HEK293 (cell line): Measurements from ENCODE around the gene CIAO2B.
A peak's percentile ranks its signal among the peaks of the same experiment; 100 is the strongest.

Source experiments
- BCL11B ChIP-seq: fragments of 450-650 bp; formaldehyde crosslinking; IDR thresholded peaks from 2 replicates; pipeline ENCODE4 v1.5.1; 2016; ENCODE audit warnings: low read depth, missing biosample characterization, missing genetic modification characterization
- HIC1 ChIP-seq: fragments of 450-650 bp; formaldehyde crosslinking; IDR thresholded peaks from 2 replicates; pipeline ENCODE4 v1.5.1; 2016; ENCODE audit warnings: missing biosample characterization, missing genetic modification characterization
- HOXA7 ChIP-seq: sonication (generic); formaldehyde crosslinking; IDR thresholded peaks from 2 replicates; pipeline ENCODE4 v1.8.1; 2022; ENCODE audit warnings: missing genetic modification reagents, borderline replicate concordance
- KLF10 ChIP-seq: fragments of 450-650 bp; IDR thresholded peaks from 2 replicates; pipeline ENCODE4 v1.5.1; 2018; ENCODE audit warnings: missing biosample characterization, mild to moderate bottlenecking, missing genetic modification characterization
- KLF17 ChIP-seq: fragments of 450-650 bp; formaldehyde crosslinking; IDR thresholded peaks from 2 replicates; pipeline ENCODE4 v1.5.1; 2016; ENCODE audit warnings: missing biosample characterization, missing genetic modification characterization
- SCRT1 ChIP-seq: fragments of 450-650 bp; formaldehyde crosslinking; IDR thresholded peaks from 2 replicates; pipeline ENCODE4 v1.5.1; 2016; ENCODE audit warnings: missing biosample characterization, missing genetic modification characterization, borderline replicate concordance
- SP7 ChIP-seq: fragments of 450-650 bp; formaldehyde crosslinking; IDR thresholded peaks from 2 replicates; pipeline ENCODE4 v1.5.1; 2016; ENCODE audit warnings: missing biosample characterization, missing genetic modification characterization
- TSHZ1 ChIP-seq: fragments of 450-650 bp; formaldehyde crosslinking; IDR thresholded peaks from 2 replicates; pipeline ENCODE4 v1.5.1; 2016; ENCODE audit warnings: missing biosample characterization, missing genetic modification characterization, borderline replicate concordance
- ZBTB11 ChIP-seq: fragments of 450-650 bp; formaldehyde crosslinking; conservative IDR thresholded peaks from 2 replicates; pipeline ENCODE4 v1.5.1; 2016; ENCODE audit warnings: low read depth, missing biosample characterization, missing genetic modification characterization
- ZBTB7A ChIP-seq: fragments of 450-650 bp; formaldehyde crosslinking; IDR thresholded peaks from 2 replicates; pipeline ENCODE4 v1.5.1; 2016; ENCODE audit warnings: low read depth, missing biosample characterization, missing genetic modification characterization
- ZFP3 ChIP-seq: fragments of 450-650 bp; formaldehyde crosslinking; IDR thresholded peaks from 2 replicates; pipeline ENCODE4 v1.5.1; 2016; ENCODE audit warnings: low read depth, missing biosample characterization, missing genetic modification characterization
- ZNF112 ChIP-seq: fragments of 450-650 bp; formaldehyde crosslinking; IDR thresholded peaks from 2 replicates; pipeline ENCODE4 v1.5.0; 2017; ENCODE audit warnings: missing biosample characterization, missing genetic modification characterization
- ZNF121 ChIP-seq: fragments of 450-650 bp; formaldehyde crosslinking; IDR thresholded peaks from 2 replicates; pipeline ENCODE4 v1.5.1; 2016; ENCODE audit warnings: missing biosample characterization, missing genetic modification characterization
- ZNF157 ChIP-seq: fragments of 450-650 bp; formaldehyde crosslinking; IDR thresholded peaks from 2 replicates; pipeline ENCODE4 v1.5.1; 2016; ENCODE audit warnings: missing biosample characterization, missing genetic modification characterization
- ZNF274 ChIP-seq, 2 experiments: fragments of 200-500 bp in 1 of 2; fragments of 450-650 bp in 1 of 2; sonication (Bioruptor generic) in 1 of 2; formaldehyde crosslinking in 1 of 2; IDR thresholded peaks; 2 replicates each; pipeline versions ENCODE4 v1.5.1 to v1.6.1; 2014 to 2016; ENCODE audit warnings: borderline replicate concordance in 1 of 2, inconsistent platforms in 1 of 2, low read length in 1 of 2, missing biosample characterization in 1 of 2, missing genetic modification characterization in 1 of 2
- ZNF280D ChIP-seq: fragments of 450-650 bp; formaldehyde crosslinking; IDR thresholded peaks from 2 replicates; pipeline ENCODE4 v1.5.1; 2016; ENCODE audit warnings: missing biosample characterization, missing genetic modification characterization
- ZNF366 ChIP-seq: fragments of 450-650 bp; formaldehyde crosslinking; conservative IDR thresholded peaks from 2 replicates; pipeline ENCODE4 v1.5.1; 2016; ENCODE audit warnings: missing biosample characterization, missing genetic modification characterization
- ZNF416 ChIP-seq: fragments of 450-650 bp; formaldehyde crosslinking; IDR thresholded peaks from 2 replicates; pipeline ENCODE4 v1.5.1; 2016; ENCODE audit warnings: missing biosample characterization, missing genetic modification characterization
- ZNF423 ChIP-seq: fragments of 450-650 bp; formaldehyde crosslinking; IDR thresholded peaks from 2 replicates; pipeline ENCODE4 v1.5.1; 2016; ENCODE audit warnings: missing biosample characterization, missing genetic modification characterization
- ZNF426 ChIP-seq: fragments of 450-650 bp; formaldehyde crosslinking; IDR thresholded peaks from 2 replicates; pipeline ENCODE4 v1.5.1; 2017; ENCODE audit warnings: missing biosample characterization, missing genetic modification characterization, mild to moderate bottlenecking, inconsistent platforms, moderate library complexity
- ZNF488 ChIP-seq: fragments of 450-650 bp; formaldehyde crosslinking; IDR thresholded peaks from 2 replicates; pipeline ENCODE4 v1.5.1; 2016; ENCODE audit warnings: missing biosample characterization, missing genetic modification characterization
- ZNF621 ChIP-seq: fragments of 450-650 bp; formaldehyde crosslinking; IDR thresholded peaks from 2 replicates; pipeline ENCODE4 v1.5.1; 2017; ENCODE audit warnings: missing biosample characterization, missing genetic modification characterization
- ZNF777 ChIP-seq: fragments of 450-650 bp; formaldehyde crosslinking; IDR thresholded peaks from 2 replicates; pipeline ENCODE4 v1.5.1; 2017; ENCODE audit warnings: missing biosample characterization, missing genetic modification characterization, borderline replicate concordance
- ZNF830 ChIP-seq: fragments of 450-650 bp; IDR thresholded peaks from 2 replicates; pipeline ENCODE4 v1.5.0; 2018; ENCODE audit warnings: missing biosample characterization, missing genetic modification characterization, low read depth, mild to moderate bottlenecking, moderate library complexity

Gene CIAO2B

GRCh38 chr16:66899945-66900710 is 34.1 kb downstream of the CIAO2B start (continued):
- TF ChIP-seq ZNF280D = no peak
- TF ChIP-seq ZNF416 (tag by site-specific recombination) = no peak
- TF ChIP-seq KLF17 (tag by site-specific recombination) = no peak
- TF ChIP-seq KLF10 (tag by site-specific recombination) = peak; percentile 42; the same call in 1 of the 2 replicates
- TF ChIP-seq ZNF830 (tag by site-specific recombination) = no peak
- TF ChIP-seq ZNF121 (tag by site-specific recombination) = no peak
- peak; percentile 64; the same call in 1 of the 2 replicates for TF ChIP-seq SP7 (tag by site-specific recombination)
- no peak for TF ChIP-seq ZNF621 (tag by site-specific recombination)
- no peak for TF ChIP-seq ZNF112
- peak; percentile 74 for TF ChIP-seq HIC1 (tag by site-specific recombination)
- no peak for TF ChIP-seq ZNF274 (IDR thresholded peaks at IDR 0.05; ENCODE audit: low read length)
- no peak for TF ChIP-seq ZNF274 (tag by site-specific recombination; IDR thresholded peaks at IDR 0.05; ENCODE audit: borderline replicate concordance)
- TF ChIP-seq ZBTB11 (tag by site-specific recombination) = no peak
- TF ChIP-seq SCRT1 = no peak
- no peak for TF ChIP-seq ZFP3 (tag by site-specific recombination)
- TF ChIP-seq ZNF777 (tag by site-specific recombination) = no peak
- no peak for TF ChIP-seq ZBTB7A (tag by site-specific recombination)
- no peak for TF ChIP-seq ZNF426 (tag by site-specific recombination)
- 0 out of 2 replicates have a peak, but pooled peaks have one; percentile 10 for TF ChIP-seq TSHZ1
- no peak for TF ChIP-seq ZNF423 (tag by site-specific recombination)
- TF ChIP-seq BCL11B (tag by site-specific recombination) = no peak
- no peak for TF ChIP-seq ZNF488
- peak; percentile 74 for TF ChIP-seq ZNF366 (tag by site-specific recombination)
- TF ChIP-seq HOXA7 (CRISPR knock-in tag) = no peak
- no peak for TF ChIP-seq ZNF157 (tag by site-specific recombination)
